Sigmoid colon (tissue), 7 donors: Measurements from ENCODE around the gene TDRD6. TPM values are rescaled to one million over a fixed set of nuclear protein-coding genes. Genes with fewer than 3 reads are reported as not detected.

Experiments
- DNase-seq: peaks from one replicate; pipeline ENCODE4 v3.0.0-alpha.2; 2019
- H3K27ac ChIP-seq, 4 donors: fragments of 200-600 bp; sonication (generic); one replicate each; pipeline ENCODE4 v1.5.1; 2016 to 2019; ENCODE audit warnings: mild to moderate bottlenecking in 1 of 4
- H3K27me3 ChIP-seq, 3 donors: fragments of 200-600 bp; sonication (generic); one replicate each; pipeline ENCODE4 v1.5.1; 2019; ENCODE audit warnings: mild to moderate bottlenecking in 1 of 3
- H3K36me3 ChIP-seq, 4 donors: fragments of 200-600 bp; sonication (generic); one replicate each; pipeline ENCODE4 v1.5.1; 2016 to 2019
- H3K4me1 ChIP-seq, 4 donors: fragments of 200-600 bp; sonication (generic); one replicate each; pipeline ENCODE4 v1.5.1; 2017 to 2019
- H3K4me3 ChIP-seq, 4 donors: fragments of 200-600 bp; sonication (generic); one replicate each; pipeline ENCODE4 v1.5.1; 2017 to 2019; ENCODE audit warnings: mild to moderate bottlenecking in 2 of 4, moderate library complexity in 1 of 4
- H3K9me3 ChIP-seq, 4 donors: fragments of 200-600 bp in 3 of 4; sonication (generic) in 3 of 4; one replicate each; pipeline versions ENCODE4 v1.5.1 to v1.6.1; 2013 to 2019
- CTCF ChIP-seq, 4 experiments: fragments of 450-650 bp in 3 of 4; fragments of 200-600 bp in 1 of 4; IDR thresholded peaks; one replicate each; pipeline ENCODE4 v1.5.1; 2016 to 2019; ENCODE audit warnings: antibody characterized with exemption in 4 of 4, mild to moderate bottlenecking in 3 of 4, moderate library complexity in 2 of 4
- EP300 ChIP-seq, 4 donors: sonication (generic); formaldehyde crosslinking; IDR thresholded peaks; one replicate each; pipeline ENCODE4 v1.6.1; 2017; ENCODE audit warnings: antibody characterized with exemption in 4 of 4
- POLR2A ChIP-seq, 2 donors: fragments of 450-650 bp; IDR thresholded peaks; one replicate each; pipeline ENCODE4 v1.6.1; 2016; ENCODE audit warnings: antibody characterized with exemption in 2 of 2, mild to moderate bottlenecking in 2 of 2, moderate library complexity in 2 of 2
- POLR2AphosphoS5 ChIP-seq, 4 donors: sonication (generic); formaldehyde crosslinking; IDR thresholded peaks; one replicate each; pipeline ENCODE4 v1.6.1; 2017; ENCODE audit warnings: antibody characterized with exemption in 4 of 4
- WGBS, 2 donors: extraction: QIAGEN DNeasy Blood & Tissue Kit; methylation state at CpG; one replicate each; pipeline ENCODE4 v1.1.7; 2013; 5-methylcytosine and 5-hydroxymethylcytosine counted together
- intact Hi-C: fragments of 100-400 bp; cut with DNase I; formaldehyde crosslinking; loops from one replicate; pipeline ENCODE4 v1.15.1; 2023
- polyA plus RNA-seq, 3 donors: library from polyadenylated mRNA; stranded (reverse); fragments of 200-250 nt; gene quantifications; one replicate each; pipeline ENCODE4 v1.2.3, GENCODE V29; 2013
- total RNA-seq, 4 donors: library from RNA; depleted of rRNA; stranded (reverse); fragments of >200 nt; gene quantifications; one replicate each; pipeline ENCODE4 v1.1.0, GENCODE V29; 2016
- donor health status: healthy with polysubstance abuse.
- donor health status: Bipolar disorder and iron deficiency.
- donor health status: healthy.

TDRD6 gene
- total and polyA plus RNA-seq, 7 donors, result under 0.01 to 1.9 (median 0.72) TPM; not detected in 1

GRCh38 chr6:46746696-46747095 is 59.0 kb downstream of the TDRD6 start, which contains the start of gene ANKRD66:
Gene ANKRD66 (plus strand): TSS chr6:46746933. CDS start chr6:46751949, 5,016 bp downstream.
- Histone ChIP-seq H3K36me3 (no peaks in the 10 kb centered on the region), H3K4me3 (no peak within 1 kb of the TSS), H3K4me1 (no peaks in the 10 kb centered on the region), H3K27me3 (no peaks in the 10 kb centered on the region), H3K9me3 (no peaks in the 10 kb centered on the region), H3K27ac (no peak within 1 kb of the TSS)
- intact Hi-C loops, result no loop called here
- 85 to 86% methylated on average over 1 of the region's 1 CpG for WGBS, 2 donors
- DNase-seq, result no peak
- TF ChIP-seq CTCF (IDR thresholded peaks at IDR 0.05) (no peak), POLR2A (IDR thresholded peaks at IDR 0.05) (no peak), EP300 (IDR thresholded peaks at IDR 0.05) (no peak), POLR2AphosphoS5 (IDR thresholded peaks at IDR 0.05) (no peak)

GRCh38 chr6:46748940-46749503 is 61.3 kb downstream of the TDRD6 start:
- no peaks in the 10 kb centered on the region for H3K36me3 ChIP-seq
- H3K27me3 ChIP-seq, result no peaks in the 10 kb centered on the region
- no peaks in the 10 kb centered on the region for H3K4me1 ChIP-seq
- TF ChIP-seq POLR2A (IDR thresholded peaks at IDR 0.05) (no peak), EP300 (IDR thresholded peaks at IDR 0.05) (no peak), CTCF (IDR thresholded peaks at IDR 0.05) (no peak), POLR2AphosphoS5 (IDR thresholded peaks at IDR 0.05) (no peak)
- no peaks in the 10 kb centered on the region for H3K9me3 ChIP-seq
- intact Hi-C loops, result no loop called here
- DNase-seq, result no peak
- H3K4me3 ChIP-seq, result no peak overlapping the region
- no peak overlapping the region for H3K27ac ChIP-seq
- 88 to 93% methylated on average over 5 of the region's 5 CpGs for WGBS, 2 donors

GRCh38 chr6:46749731-46750130 is 62.0 kb downstream of the TDRD6 start:
- intact Hi-C loops, result no loop called here
- H3K36me3 ChIP-seq, result no peaks in the 10 kb centered on the region
- H3K4me1 ChIP-seq, result no peaks in the 10 kb centered on the region
- no peak overlapping the region for H3K27ac ChIP-seq
- no peak overlapping the region for H3K4me3 ChIP-seq
- no peaks in the 10 kb centered on the region for H3K27me3 ChIP-seq
- H3K9me3 ChIP-seq, result no peaks in the 10 kb centered on the region
- 72 to 86% methylated on average over 5 of the region's 5 CpGs for WGBS, 2 donors
- TF ChIP-seq POLR2AphosphoS5 (IDR thresholded peaks at IDR 0.05) (no peak), POLR2A (IDR thresholded peaks at IDR 0.05) (no peak), EP300 (IDR thresholded peaks at IDR 0.05) (no peak), CTCF (IDR thresholded peaks at IDR 0.05) (no peak)
- DNase-seq, result no peak

- Histone ChIP-seq H3K27me3 (no peaks in the 10 kb centered on the region), H3K9me3 (no peaks in the 10 kb centered on the region), H3K36me3 (no peaks in the 10 kb centered on the region), H3K27ac (no peak overlapping the region), H3K4me3 (no peak overlapping the region), H3K4me1 (no peaks in the 10 kb centered on the region)
- 74 to 93% methylated on average over 3 of the region's 3 CpGs for WGBS, 2 donors
- TF ChIP-seq POLR2A (IDR thresholded peaks at IDR 0.05) (no peak), POLR2AphosphoS5 (IDR thresholded peaks at IDR 0.05) (no peak), CTCF (IDR thresholded peaks at IDR 0.05) (no peak), EP300 (IDR thresholded peaks at IDR 0.05) (no peak)
- no peak for DNase-seq
- intact Hi-C loops, result no loop called here
Measured at GRCh38 chr6:46751658-46752057, 64.0 kb downstream of the TDRD6 start.

Other genes starting within 250 kb of the TDRD6 start
- gene RCAN2, start 196.4 kb upstream of the TDRD6 start, total RNA-seq, result 10 to 100 TPM in 2 of 4 donors, 1 to 10 TPM in 2; 9.1 to 22.7 (median 11.2) TPM
- gene RCAN2, start 196.4 kb upstream of the TDRD6 start, polyA plus RNA-seq, result 1 to 10 TPM; 5.0 to 6.6 (median 5.5) TPM
- 1 to 10 TPM; 1.8 to 7.7 (median 4.5) TPM for gene CYP39A1, start 35.1 kb upstream of the TDRD6 start, total RNA-seq
- 1 to 10 TPM; 1.6 to 3.0 (median 2.4) TPM for gene CYP39A1, start 35.1 kb upstream of the TDRD6 start, polyA plus RNA-seq
- 10 to 100 TPM; 25.0 to 54.6 (median 38.2) TPM for gene SLC25A27, start 34.9 kb upstream of the TDRD6 start, total RNA-seq
- gene SLC25A27, start 34.9 kb upstream of the TDRD6 start, polyA plus RNA-seq, result 1 to 10 TPM in 2 of 3 donors, not detected in 1; 4.2 to 4.9 TPM
- gene PLA2G7, start 47.5 kb downstream of the TDRD6 start, total RNA-seq, result 1 to 10 TPM in 1 of 4 donors, under 1 TPM in 1, not detected in 2; 0.49 to 1.1 TPM
- gene PLA2G7, start 47.5 kb downstream of the TDRD6 start, polyA plus RNA-seq, result 10 to 100 TPM in 1 of 3 donors, 1 to 10 TPM in 2; 6.6 to 43.0 (median 8.7) TPM
- gene ANKRD66, start 59.0 kb downstream of the TDRD6 start, total RNA-seq, result not detected
- not detected for gene ANKRD66, start 59.0 kb downstream of the TDRD6 start, polyA plus RNA-seq
- under 1 TPM in 1 of 4 donors, not detected in 3; 0.36 TPM for gene MEP1A, start 105.5 kb downstream of the TDRD6 start, total RNA-seq
- 10 to 100 TPM; 39.1 to 45.6 (median 43.0) TPM for gene MEP1A, start 105.5 kb downstream of the TDRD6 start, polyA plus RNA-seq
- gene ADGRF5, start 234.1 kb downstream of the TDRD6 start, total RNA-seq, result 10 to 100 TPM in 1 of 4 donors, 1 to 10 TPM in 3; 7.3 to 15.0 (median 9.0) TPM
- 1 to 10 TPM; 1.2 to 3.3 (median 1.4) TPM for gene ADGRF5, start 234.1 kb downstream of the TDRD6 start, polyA plus RNA-seq